K562 (cell line): ENCODE results near the gene LY6G6C. TPM values are rescaled to one million over a fixed set of nuclear protein-coding genes. Genes with fewer than 3 reads are reported as not detected.

Experiments used
- AFF4 ChIP-seq: sonication (generic); formaldehyde crosslinking; IDR thresholded peaks from 2 replicates; pipeline ENCODE4 v1.8.0; 2023; ENCODE audit warnings: mild to moderate bottlenecking, missing genetic modification reagents
- CHCHD3 ChIP-seq: fragments of 250-450 bp; sonication (Bioruptor Pico); IDR thresholded peaks from 2 replicates; pipeline ENCODE4 v2.1.2; 2022; ENCODE audit warnings: mild to moderate bottlenecking
- E2F6 ChIP-seq, 2 experiments: IDR thresholded peaks; 2 replicates each; pipeline ENCODE4 v1.6.1; 2011; ENCODE audit warnings: borderline replicate concordance in 1 of 2, control low read depth in 1 of 2, low read depth in 1 of 2, low read length in 1 of 2, mild to moderate bottlenecking in 1 of 2, mixed read lengths in 1 of 2, moderate library complexity in 1 of 2; ENCODE audit not compliant: insufficient read depth in 1 of 2, insufficient read length in 1 of 2, poor library complexity in 1 of 2, severe bottlenecking in 1 of 2; ENCODE audit errors: extremely low read depth in 1 of 2
- ETS1 ChIP-seq: conservative IDR thresholded peaks from 2 replicates; pipeline ENCODE4 v1.6.1; 2011; ENCODE audit warnings: low read depth, mild to moderate bottlenecking, low read length; ENCODE audit not compliant: control insufficient read depth
- FOXA3 ChIP-seq, 2 experiments: fragments of 450-650 bp in 1 of 2; sonication (generic) in 1 of 2; formaldehyde crosslinking; IDR thresholded peaks in 1 of 2; conservative IDR thresholded peaks in 1 of 2; 2 replicates each; pipeline versions ENCODE4 v1.4.0 to v1.8.0; 2020 to 2022; ENCODE audit warnings: mild to moderate bottlenecking in 2 of 2, missing genetic modification reagents in 1 of 2
- GATA2 ChIP-seq: sonication (generic); formaldehyde crosslinking; IDR thresholded peaks from 2 replicates; pipeline ENCODE4 v1.4.0; 2020; ENCODE audit warnings: mild to moderate bottlenecking, missing genetic modification reagents
- GTF2F1 ChIP-seq: IDR thresholded peaks from 2 replicates; pipeline ENCODE4 v1.6.1; 2011; ENCODE audit warnings: low read depth, low read length, improper control_type of control experiment
- HDAC2 ChIP-seq: fragments of 450-650 bp; IDR thresholded peaks from 2 replicates; pipeline ENCODE4 v1.6.1; 2016; ENCODE audit warnings: mild to moderate bottlenecking
- JUN ChIP-seq, 2 experiments: sonication (generic) in 1 of 2; formaldehyde crosslinking in 1 of 2; IDR thresholded peaks; 2 replicates each; pipeline versions ENCODE4 v1.6.1 to v1.8.0; 2012 to 2022; ENCODE audit warnings: borderline replicate concordance in 2 of 2, mild to moderate bottlenecking in 2 of 2, improper control_type of control experiment in 1 of 2, low read depth in 1 of 2, low read length in 1 of 2, missing genetic modification reagents in 1 of 2
- KLF10 ChIP-seq: fragments of 250-450 bp; sonication (Bioruptor Pico); IDR thresholded peaks from 2 replicates; pipeline ENCODE4 v1.6.1; 2021; ENCODE audit warnings: matching md5 sums
- NR3C1 ChIP-seq: sonication (generic); formaldehyde crosslinking; IDR thresholded peaks from 2 replicates; pipeline ENCODE4 v1.8.1; 2022; ENCODE audit warnings: missing genetic modification reagents
- RBM14 ChIP-seq: fragments of 200-400 bp; formaldehyde crosslinking; IDR thresholded peaks from 2 replicates; pipeline ENCODE4 v1.6.1; 2018; ENCODE audit warnings: low read depth, mild to moderate bottlenecking, low read length, moderate library complexity, borderline replicate concordance; ENCODE audit not compliant: insufficient read depth
- SETDB1 ChIP-seq: IDR thresholded peaks from one replicate; pipeline ENCODE4 v1.6.1; 2012; ENCODE audit warnings: low read length, control low read depth, inconsistent platforms
- SFPQ ChIP-seq: fragments of 200-400 bp; formaldehyde crosslinking; IDR thresholded peaks from 2 replicates; pipeline ENCODE4 v1.6.1; 2017; ENCODE audit warnings: mild to moderate bottlenecking, low read depth, low read length, moderate library complexity
- SRSF7 ChIP-seq: fragments of 200-400 bp; formaldehyde crosslinking; optimal IDR thresholded peaks from 2 replicates; pipeline ENCODE3; 2017; ENCODE audit warnings: mild to moderate bottlenecking, low read depth, low read length
- TSC22D4 ChIP-seq: fragments of 450-650 bp; IDR thresholded peaks from 2 replicates; pipeline ENCODE4 v1.6.1; 2016; ENCODE audit warnings: missing genetic modification characterization, missing biosample characterization, control low read depth
- ZFX ChIP-seq: sonication (generic); formaldehyde crosslinking; IDR thresholded peaks from 2 replicates; pipeline ENCODE4 v1.8.0; 2022; ENCODE audit warnings: mild to moderate bottlenecking, missing genetic modification reagents, moderate library complexity
- polyA plus RNA-seq, 8 experiments: library from polyadenylated mRNA; depleted of rRNA in 4 of 8; stranded (reverse) in 5 of 8; unstranded in 3 of 8; fragments of >200 nt; fragmentation: Nextera tagmentation in 2 of 8; fragmentation: Illumina TruSeq in 1 of 8; extraction: Ambion mirVana in 2 of 8; extraction: Trizol in 1 of 8; gene quantifications; 2 replicates each; pipeline versions ENCODE4 v1.2.1 to v1.2.3, GENCODE V29; 2011 to 2014; ENCODE audit warnings: inconsistent platforms in 1 of 8, missing spikeins in 1 of 8
- total RNA-seq, 7 experiments: library from RNA; depleted of rRNA in 6 of 7; stranded (reverse); fragments of >200 nt in 6 of 7; fragmentation: Illumina TruSeq in 2 of 7; extraction: Trizol in 2 of 7; gene quantifications; 2 replicates each; pipeline versions ENCODE4 v1.2.1 to v1.2.3, GENCODE V29; 2011 to 2021; ENCODE audit warnings: low replicate concordance in 1 of 7

The LY6G6C gene
- total and polyA plus RNA-seq, 9 of the 15 experiments (the other 6 are each of a cell fraction or from before 2014, with no cell fraction given) = 0.06 to 0.20 TPM; not detected in 7

- TF ChIP-seq SFPQ (no peak), E2F6 (IDR thresholded peaks at IDR 0.05; ENCODE audit: borderline replicate concordance in 1 of 2, extremely low read depth in 1 of 2, insufficient read depth in 1 of 2, insufficient read length in 1 of 2, low read depth in 1 of 2, low read length in 1 of 2, poor library complexity in 1 of 2, severe bottlenecking in 1 of 2) (peak in 1 of 2 experiments; percentile 10), ETS1 (no peak), AFF4 (CRISPR knock-in tag) (no peak), TSC22D4 (tag) (no peak), SRSF7 (no peak), JUN (IDR thresholded peaks at IDR 0.05; ENCODE audit: borderline replicate concordance, low read depth, low read length) (no peak), JUN (CRISPR knock-in tag; IDR thresholded peaks at IDR 0.05; ENCODE audit: borderline replicate concordance) (no peak), HDAC2 (peak; percentile 42; the same call in 1 of the 2 replicates), RBM14 (no peak), GTF2F1 (no peak), GATA2 (CRISPR knock-in tag) (peak; percentile 35; the same call in 1 of the 2 replicates), NR3C1 (CRISPR knock-in tag) (no peak), FOXA3 (CRISPR knock-in tag; conservative IDR thresholded peaks at IDR 0.05 in 1 of 2, IDR thresholded peaks at IDR 0.05 in 1 of 2) (0 out of 4 replicates have a peak, but pooled peaks of 1 of the 2 experiments have one; percentile 44), SETDB1 (no peak), CHCHD3 (CRISPR knock-in tag) (no peak), ZFX (CRISPR knock-in tag) (no peak), KLF10 (CRISPR knock-in tag) (no peak)
These were observed 35.1 kb downstream of the LY6G6C start (continued) for GRCh38 chr6:31686483-31686882.
